ENCODE measurements around the gene ASB15. TPM values are rescaled to one million over a fixed set of nuclear protein-coding genes. Genes with fewer than 3 reads are reported as not detected.

Gene ASB15
- total and polyA plus RNA-seq, 2 of the 13 experiments (the other 11 are each of a cell fraction or from before 2014, with no cell fraction given), result not detected

GRCh38 chr7:123637878-123638277, 36.3 kb downstream of the ASB15 start:
- Histone ChIP-seq H3K9ac (ENCODE audit: insufficient read depth, low read depth, low read length) (no peak overlapping the region), H3K4me3 (replicated peaks in 1 of 3; ENCODE audit: insufficient read depth in 1 of 3, low read depth in 2 of 3, low read length in 3 of 3) (no peak overlapping the region), H2AFZ (ENCODE audit: low read length) (no peak overlapping the region), H3K36me3 (replicated peaks in 1 of 2; ENCODE audit: control insufficient read depth in 1 of 2, insufficient read depth in 2 of 2, low read length in 2 of 2) (no peaks in the 10 kb centered on the region), H3K4me1 (ENCODE audit: insufficient read depth, low read length) (no peaks in the 10 kb centered on the region), H3K79me2 (ENCODE audit: insufficient read depth, low read length) (no peaks in the 10 kb centered on the region), H3K27ac (ENCODE audit: extremely low read length, insufficient read depth, low read length) (no peak overlapping the region), H3K9me3 (ENCODE audit: low read length) (no peaks in the 10 kb centered on the region), H4K20me1 (ENCODE audit: insufficient read depth, low read length) (no peaks in the 10 kb centered on the region), H3K27me3 (ENCODE audit: control insufficient read depth in 1 of 2, insufficient read depth in 2 of 2, low read length in 2 of 2) (no peaks in the 10 kb centered on the region), H3K4me2 (ENCODE audit: low read depth, low read length) (no peak overlapping the region)
- CTCF ChIA-PET (ENCODE audit: low intra/inter-chr PET ratio, low total read pairs), result no interaction called here
- BruUV-seq (replicated peaks), result no TSS peak
- no peak for TF ChIP-seq ARNT (IDR thresholded peaks at IDR 0.05)
- TF ChIP-seq ATM (IDR thresholded peaks at IDR 0.05; ENCODE audit: borderline replicate concordance), result no peak
- no peak for TF ChIP-seq ISX (CRISPR knock-in tag; conservative IDR thresholded peaks at IDR 0.05)
- no peak for TF ChIP-seq ZGPAT (CRISPR knock-in tag; IDR thresholded peaks at IDR 0.05)
- TF ChIP-seq ZNF562 (CRISPR knock-in tag; IDR thresholded peaks at IDR 0.05; ENCODE audit: borderline replicate concordance), result no peak
- no peak for TF ChIP-seq GATAD1 (CRISPR knock-in tag; IDR thresholded peaks at IDR 0.05)
- no peak for TF ChIP-seq ZNF780A (CRISPR knock-in tag; IDR thresholded peaks at IDR 0.05)
- TF ChIP-seq GMEB1 (CRISPR knock-in tag; IDR thresholded peaks at IDR 0.05; ENCODE audit: borderline replicate concordance), result no peak
- TF ChIP-seq MTF1 (CRISPR knock-in tag; IDR thresholded peaks at IDR 0.05), result no peak
- no peak for TF ChIP-seq HOXA7 (CRISPR knock-in tag; IDR thresholded peaks at IDR 0.05)
- TF ChIP-seq, protein P1, sequence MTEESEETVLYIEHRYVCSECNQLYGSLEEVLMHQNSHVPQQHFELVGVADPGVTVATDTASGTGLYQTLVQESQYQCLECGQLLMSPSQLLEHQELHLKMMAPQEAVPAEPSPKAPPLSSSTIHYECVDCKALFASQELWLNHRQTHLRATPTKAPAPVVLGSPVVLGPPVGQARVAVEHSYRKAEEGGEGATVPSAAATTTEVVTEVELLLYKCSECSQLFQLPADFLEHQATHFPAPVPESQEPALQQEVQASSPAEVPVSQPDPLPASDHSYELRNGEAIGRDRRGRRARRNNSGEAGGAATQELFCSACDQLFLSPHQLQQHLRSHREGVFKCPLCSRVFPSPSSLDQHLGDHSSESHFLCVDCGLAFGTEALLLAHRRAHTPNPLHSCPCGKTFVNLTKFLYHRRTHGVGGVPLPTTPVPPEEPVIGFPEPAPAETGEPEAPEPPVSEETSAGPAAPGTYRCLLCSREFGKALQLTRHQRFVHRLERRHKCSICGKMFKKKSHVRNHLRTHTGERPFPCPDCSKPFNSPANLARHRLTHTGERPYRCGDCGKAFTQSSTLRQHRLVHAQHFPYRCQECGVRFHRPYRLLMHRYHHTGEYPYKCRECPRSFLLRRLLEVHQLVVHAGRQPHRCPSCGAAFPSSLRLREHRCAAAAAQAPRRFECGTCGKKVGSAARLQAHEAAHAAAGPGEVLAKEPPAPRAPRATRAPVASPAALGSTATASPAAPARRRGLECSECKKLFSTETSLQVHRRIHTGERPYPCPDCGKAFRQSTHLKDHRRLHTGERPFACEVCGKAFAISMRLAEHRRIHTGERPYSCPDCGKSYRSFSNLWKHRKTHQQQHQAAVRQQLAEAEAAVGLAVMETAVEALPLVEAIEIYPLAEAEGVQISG (CRISPR knock-in tag; IDR thresholded peaks at IDR 0.05), result no peak
- no peak for TF ChIP-seq ZNF616 (CRISPR knock-in tag; IDR thresholded peaks at IDR 0.05; ENCODE audit: low read depth)
- TF ChIP-seq SIX1 (CRISPR knock-in tag; IDR thresholded peaks at IDR 0.05; ENCODE audit: borderline replicate concordance), result no peak
- no peak for TF ChIP-seq EZH2 (conservative IDR thresholded peaks at IDR 0.05; ENCODE audit: low read depth, low read length)
- TF ChIP-seq CREB3 (CRISPR knock-in tag; IDR thresholded peaks at IDR 0.05), result no peak
- no peak for TF ChIP-seq ADNP (CRISPR knock-in tag; IDR thresholded peaks at IDR 0.05)
- no peak for TF ChIP-seq KDM6A (CRISPR knock-in tag; IDR thresholded peaks at IDR 0.05; ENCODE audit: low read depth)
- TF ChIP-seq FOXM1 (CRISPR knock-in tag; IDR thresholded peaks at IDR 0.05), result no peak
- 29% methylated on average over 2 of the region's 2 CpGs for WGBS (ENCODE audit: low lambda C conversion rate)
- POLR2A ChIA-PET, result no interaction called here
- in situ Hi-C loops (cut with HindIII; ENCODE audit: extremely low pct_ligation_motif_present, low pct_unique_long_range_greater_than_20kb), result loop anchor here (10.0 kb wide), 1 partner anchor 227 kb away; no protein-coding TSS in a partner anchor
- no peak for ATAC-seq
- DNase-seq (ENCODE audit: low spot score), result no peak
- intact Hi-C loops (cut with micrococcal nuclease; ENCODE audit: unreplicated experiment), result no loop called here
- FAIRE-seq, result no peak
